ENCODE measurements around the gene AK8.

Gene AK8

GRCh38 chr9:132853482-132853881, 24.6 kb downstream of the AK8 start:
- no peak for ATAC-seq
- no peak for TF ChIP-seq ZFP30 (CRISPR knock-in tag; IDR thresholded peaks at IDR 0.05)
- no peak for TF ChIP-seq TCF4 (CRISPR knock-in tag; IDR thresholded peaks at IDR 0.05; ENCODE audit: borderline replicate concordance)
- TF ChIP-seq CREB5 (CRISPR knock-in tag; IDR thresholded peaks at IDR 0.05; ENCODE audit: low read depth) = no peak
- TF ChIP-seq ZNF70 (CRISPR knock-in tag; IDR thresholded peaks at IDR 0.05) = no peak
- TF ChIP-seq ESRRG (CRISPR knock-in tag; IDR thresholded peaks at IDR 0.05) = no peak
- no peak for TF ChIP-seq SNAI2 (CRISPR knock-in tag; IDR thresholded peaks at IDR 0.05)
- TF ChIP-seq ZFP3 (CRISPR knock-in tag; IDR thresholded peaks at IDR 0.05) = no peak
- no peak for TF ChIP-seq PATZ1 (CRISPR knock-in tag; IDR thresholded peaks at IDR 0.05; ENCODE audit: borderline replicate concordance)

GRCh38 chr9:132849185-132849706, 28.8 kb downstream of the AK8 start:
- TF ChIP-seq CSDC2 (CRISPR knock-in tag; IDR thresholded peaks at IDR 0.05) = no peak
- TF ChIP-seq TSHZ2 (CRISPR knock-in tag; IDR thresholded peaks at IDR 0.05) = peak; percentile 52; the same call in 1 of the 2 replicates
- TF ChIP-seq TCF4 (CRISPR knock-in tag; IDR thresholded peaks at IDR 0.05; ENCODE audit: borderline replicate concordance) = peak; percentile 63
- ATAC-seq = peak; percentile 80

GRCh38 chr9:132846918-132847515, 31.1 kb downstream of the AK8 start:
- TF ChIP-seq ARNTL (CRISPR knock-in tag; IDR thresholded peaks at IDR 0.05; ENCODE audit: borderline replicate concordance, low read depth) = no peak
- no peak for TF ChIP-seq GLIS3 (CRISPR knock-in tag; IDR thresholded peaks at IDR 0.05)
- no peak for ATAC-seq

- no peak for ATAC-seq
- TF ChIP-seq CSDC2 (CRISPR knock-in tag; IDR thresholded peaks at IDR 0.05) = no peak
- no peak for TF ChIP-seq ZFP30 (CRISPR knock-in tag; IDR thresholded peaks at IDR 0.05)
- TF ChIP-seq ZNF565 (CRISPR knock-in tag; conservative IDR thresholded peaks at IDR 0.05; ENCODE audit: low read depth) = no peak
- no peak for TF ChIP-seq TOX (CRISPR knock-in tag; IDR thresholded peaks at IDR 0.05; ENCODE audit: borderline replicate concordance)
- no peak for TF ChIP-seq ZNF8 (CRISPR knock-in tag; IDR thresholded peaks at IDR 0.05)
- no peak for TF ChIP-seq ISL1 (CRISPR knock-in tag; IDR thresholded peaks at IDR 0.05)
- no peak for TF ChIP-seq TCF4 (CRISPR knock-in tag; IDR thresholded peaks at IDR 0.05; ENCODE audit: borderline replicate concordance)
- TF ChIP-seq PATZ1 (CRISPR knock-in tag; IDR thresholded peaks at IDR 0.05; ENCODE audit: borderline replicate concordance) = no peak
These were observed 31.8 kb downstream of the AK8 start for GRCh38 chr9:132846109-132846917.

Data from SK-N-SH treated with all-trans-retinoic acid at 6 μM for 48 hours (cell line).